ENCODE data around the gene COMMD8.

DNA sequence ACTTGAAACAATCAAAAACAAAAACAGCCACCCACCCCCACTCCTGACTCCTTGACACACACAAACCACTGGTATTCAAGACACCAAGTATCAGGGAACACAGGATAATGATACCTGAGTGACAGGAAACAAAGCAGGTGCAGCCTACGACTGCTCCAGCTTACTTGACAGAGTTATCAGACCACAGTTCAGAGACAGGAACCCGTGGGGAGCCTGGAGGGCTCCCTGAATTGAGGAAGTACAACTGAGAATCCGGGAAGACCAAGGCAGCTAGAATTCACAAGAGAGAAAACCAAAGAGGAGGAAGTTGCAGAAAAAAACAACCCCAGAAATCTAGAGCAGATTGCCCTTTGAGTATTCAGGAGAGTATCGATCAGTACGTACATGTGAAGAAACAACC lies 20.5 kb downstream of the COMMD8 start:
- TF ChIP-seq EZH2 (IDR thresholded peaks at IDR 0.05; ENCODE audit: insufficient read depth, poor library complexity, severe bottlenecking) (no peak), EZH2phosphoT487 (IDR thresholded peaks at IDR 0.05; ENCODE audit: insufficient read depth, low read depth) (no peak)

Measured in GM23248 (cell line).